IPS-NIHi11 (cell line): ENCODE measurements around the gene PACRG.

Experiments used
- DNase-seq: peaks from one replicate; pipeline ENCODE4 v3.0.0; 2012; ENCODE audit warnings: mixed read lengths, low spot score

The PACRG gene

DNA sequence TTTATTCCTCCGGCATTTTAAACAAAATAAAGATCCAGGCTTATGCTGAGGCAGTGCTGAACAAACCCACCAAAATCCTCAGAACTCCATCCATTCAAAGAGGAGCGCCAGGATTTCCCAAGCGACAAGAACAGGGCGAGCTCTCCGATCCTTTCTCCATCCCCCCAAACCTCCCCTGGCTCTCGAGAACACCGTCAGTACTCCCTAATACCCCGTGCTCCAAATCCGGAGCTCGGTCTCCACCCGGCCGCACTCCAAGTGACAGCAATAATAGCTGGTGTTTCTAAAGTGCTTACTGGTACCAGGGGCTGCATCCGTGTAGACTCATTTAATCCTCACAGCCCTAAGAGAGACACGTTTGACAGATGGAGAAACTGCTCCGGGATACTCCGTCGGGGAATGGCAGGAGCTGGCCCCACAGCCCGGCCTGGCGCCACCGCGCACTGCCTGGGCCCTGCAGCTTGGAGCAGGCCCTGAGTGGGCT is 409.7 kb downstream of the PACRG start:
- DNase-seq: no peak

DNA sequence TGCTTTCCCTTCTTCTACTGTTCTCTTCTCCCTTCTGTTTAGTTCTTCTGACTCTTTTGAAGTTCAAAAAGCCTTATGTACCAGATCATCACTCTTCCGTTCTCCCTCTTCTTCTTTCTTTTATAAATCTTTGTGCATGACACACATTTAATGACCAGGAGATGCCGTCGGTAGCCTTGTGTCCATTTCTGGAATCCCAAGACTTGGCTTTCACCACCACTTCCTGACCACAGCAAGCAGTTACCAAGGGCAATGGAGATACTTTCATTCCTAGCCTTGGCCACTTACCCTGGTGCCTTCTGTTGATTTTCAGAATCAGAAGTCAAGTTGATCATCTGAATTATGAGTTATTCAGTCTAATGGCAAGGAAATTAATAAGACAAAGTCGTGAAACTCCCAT is 418.3 kb downstream of the PACRG start:
- no peak for DNase-seq

DNA sequence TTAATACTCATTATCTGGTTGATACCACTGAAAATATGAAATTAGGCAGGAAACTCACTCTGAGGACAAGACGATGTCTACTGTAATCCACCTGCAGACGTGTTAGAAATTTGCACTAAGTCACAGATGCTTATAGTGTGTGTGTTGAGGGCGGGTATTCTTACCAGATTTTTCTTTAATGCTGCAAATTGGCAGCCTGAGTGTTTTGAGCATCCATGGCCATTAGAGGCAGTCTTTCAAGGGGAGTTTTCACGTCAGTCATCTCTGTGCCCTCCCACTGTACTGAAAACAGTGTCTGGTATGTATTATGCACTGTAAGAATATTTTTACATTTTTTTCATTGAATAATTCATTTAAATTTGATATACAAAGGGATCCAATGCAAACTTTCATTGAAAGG is 420.2 kb downstream of the PACRG start:
- no peak for DNase-seq

DNA sequence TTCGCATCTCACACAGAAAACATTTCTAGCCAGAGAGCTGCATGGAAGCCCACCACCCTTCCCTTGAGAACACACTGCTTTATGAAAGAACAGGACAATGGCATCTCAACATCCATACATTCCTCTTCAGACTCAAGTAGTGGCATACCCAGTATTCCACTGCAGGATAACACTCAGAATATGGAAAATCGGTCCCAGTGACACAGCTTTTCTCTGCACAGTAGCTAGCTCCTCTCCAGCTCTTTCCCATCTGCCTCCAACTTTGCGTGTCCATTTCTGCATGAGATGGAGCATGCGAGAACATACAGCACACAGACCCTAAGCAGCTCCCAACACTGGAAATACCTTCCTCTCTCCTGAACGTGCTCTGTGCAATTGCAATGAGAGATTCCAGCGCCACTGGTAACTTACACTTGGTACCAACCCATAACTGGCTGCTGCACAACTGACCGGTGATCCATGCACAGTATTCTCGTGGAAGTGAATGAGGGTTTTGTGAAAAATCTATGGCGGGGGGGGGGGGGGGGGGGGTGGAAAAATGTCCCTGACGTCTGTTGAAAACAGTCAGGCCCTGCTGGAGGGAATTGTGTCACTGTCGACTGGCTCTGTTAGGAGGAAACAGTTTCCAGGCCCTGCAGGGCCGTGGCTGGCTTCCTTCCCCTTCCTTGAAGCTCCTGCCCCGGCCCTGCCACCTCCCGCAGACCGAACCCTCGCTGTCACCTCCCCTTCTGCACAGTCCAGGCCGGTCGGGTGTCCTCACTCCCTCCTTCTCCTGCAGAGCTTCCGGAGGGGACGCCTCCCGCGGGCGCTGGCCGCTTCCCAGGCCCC is 420.9 kb downstream of the PACRG start:
- no peak for DNase-seq

DNA sequence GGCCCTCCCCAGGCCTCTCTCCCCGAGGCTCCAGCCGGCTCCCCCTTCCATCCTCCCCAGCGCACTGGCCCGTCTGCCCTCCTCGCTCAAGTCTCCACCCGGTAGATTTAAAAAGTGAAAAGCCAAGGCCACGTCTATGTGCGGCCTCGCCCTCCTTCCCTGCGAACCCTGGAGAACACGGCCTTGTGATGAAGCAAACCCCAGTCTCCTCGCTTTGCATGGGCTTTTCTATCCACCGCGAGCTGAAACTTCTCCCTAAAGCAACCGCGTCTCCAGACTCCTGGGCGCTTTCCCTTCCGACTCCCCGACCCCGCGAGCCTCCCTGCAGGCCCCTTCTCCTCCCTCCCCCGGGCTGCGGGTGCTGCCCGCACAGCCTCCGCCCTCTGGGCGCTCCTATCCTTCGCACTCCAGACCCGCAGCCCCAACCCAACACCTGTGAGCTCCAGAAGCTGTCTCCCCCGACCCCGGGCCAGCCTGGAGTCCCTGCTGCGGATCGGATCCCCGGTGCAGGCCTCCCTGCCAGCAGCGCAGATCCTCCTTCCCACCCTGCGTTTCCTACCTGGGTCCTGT is 421.6 kb downstream of the PACRG start:
- DNase-seq: no peak

DNA sequence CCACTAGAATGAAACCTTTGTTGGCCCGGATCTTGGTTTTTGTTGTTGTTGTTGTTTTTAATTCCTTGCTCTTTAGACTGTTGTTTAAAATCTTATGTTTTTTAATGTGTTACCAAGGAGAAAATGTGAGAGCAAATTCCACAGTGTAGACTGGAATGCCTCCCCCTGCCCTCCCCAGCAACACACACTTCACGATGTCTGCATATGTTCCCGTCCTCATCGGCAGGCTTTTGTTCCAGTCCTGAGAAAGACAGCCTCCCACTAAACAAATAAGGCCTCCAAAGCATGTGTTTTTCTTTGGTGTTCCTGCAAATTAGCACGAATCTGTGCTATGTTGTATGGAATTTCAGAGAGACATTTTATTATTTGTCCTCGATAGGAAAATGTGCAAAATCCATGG is 423.4 kb downstream of the PACRG start:
- no peak for DNase-seq

DNA sequence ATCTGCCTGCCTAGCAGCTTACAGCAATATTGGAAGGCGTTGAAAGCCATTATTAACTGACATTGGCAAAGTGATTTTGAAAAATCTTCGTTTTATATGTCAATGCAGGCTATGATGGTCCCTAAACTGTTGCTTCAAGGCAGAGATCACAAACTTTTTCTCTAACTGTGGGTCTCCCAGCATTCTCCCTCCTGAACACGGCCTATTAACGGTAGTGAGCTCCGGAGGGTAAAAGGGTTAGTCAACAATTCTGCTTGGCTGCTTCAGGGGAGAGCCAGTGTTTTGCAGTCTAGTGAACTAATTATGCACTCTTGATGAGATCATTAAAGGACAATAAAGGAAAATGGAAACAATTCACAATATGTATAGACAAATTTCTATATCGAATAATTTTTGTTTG is 424.9 kb downstream of the PACRG start:
- no peak for DNase-seq

DNA sequence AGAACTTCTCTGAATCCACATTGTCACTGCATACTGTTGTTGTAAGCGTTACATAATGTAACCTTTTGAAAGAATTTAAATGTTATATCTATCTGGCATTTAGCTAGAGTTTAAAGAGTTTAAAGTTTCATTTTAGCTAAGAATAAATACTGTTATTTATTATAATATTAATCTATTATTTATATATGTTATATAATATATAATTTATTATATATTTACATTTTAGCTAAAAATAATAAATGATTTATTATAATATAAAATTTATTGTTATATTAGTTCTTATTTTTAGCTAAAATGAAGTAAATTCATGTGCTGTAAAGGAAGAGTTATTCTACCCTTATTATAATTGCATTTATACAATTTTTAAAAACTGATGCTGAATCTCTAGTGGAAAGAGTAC is 431.3 kb downstream of the PACRG start:
- no peak for DNase-seq

DNA sequence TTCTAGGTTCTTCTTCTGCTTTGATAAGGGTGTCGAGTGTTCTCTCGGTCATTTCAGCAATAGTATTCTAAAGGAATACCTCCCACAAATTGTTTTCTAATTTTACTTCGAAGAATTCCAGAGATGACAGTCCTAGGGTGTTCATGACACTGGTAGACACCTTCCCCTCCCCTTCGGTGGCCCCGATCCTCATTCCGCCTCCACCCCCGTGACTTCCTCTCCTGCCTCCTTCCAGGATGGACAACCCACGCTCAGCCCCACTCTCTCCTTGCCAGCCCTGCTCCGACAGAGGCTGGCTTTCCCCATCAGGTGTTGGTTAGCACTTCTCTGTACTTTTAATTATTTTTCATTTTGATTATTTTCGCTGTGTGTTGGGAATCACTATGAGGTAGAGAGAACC is 431.9 kb downstream of the PACRG start:
- DNase-seq: no peak

DNA sequence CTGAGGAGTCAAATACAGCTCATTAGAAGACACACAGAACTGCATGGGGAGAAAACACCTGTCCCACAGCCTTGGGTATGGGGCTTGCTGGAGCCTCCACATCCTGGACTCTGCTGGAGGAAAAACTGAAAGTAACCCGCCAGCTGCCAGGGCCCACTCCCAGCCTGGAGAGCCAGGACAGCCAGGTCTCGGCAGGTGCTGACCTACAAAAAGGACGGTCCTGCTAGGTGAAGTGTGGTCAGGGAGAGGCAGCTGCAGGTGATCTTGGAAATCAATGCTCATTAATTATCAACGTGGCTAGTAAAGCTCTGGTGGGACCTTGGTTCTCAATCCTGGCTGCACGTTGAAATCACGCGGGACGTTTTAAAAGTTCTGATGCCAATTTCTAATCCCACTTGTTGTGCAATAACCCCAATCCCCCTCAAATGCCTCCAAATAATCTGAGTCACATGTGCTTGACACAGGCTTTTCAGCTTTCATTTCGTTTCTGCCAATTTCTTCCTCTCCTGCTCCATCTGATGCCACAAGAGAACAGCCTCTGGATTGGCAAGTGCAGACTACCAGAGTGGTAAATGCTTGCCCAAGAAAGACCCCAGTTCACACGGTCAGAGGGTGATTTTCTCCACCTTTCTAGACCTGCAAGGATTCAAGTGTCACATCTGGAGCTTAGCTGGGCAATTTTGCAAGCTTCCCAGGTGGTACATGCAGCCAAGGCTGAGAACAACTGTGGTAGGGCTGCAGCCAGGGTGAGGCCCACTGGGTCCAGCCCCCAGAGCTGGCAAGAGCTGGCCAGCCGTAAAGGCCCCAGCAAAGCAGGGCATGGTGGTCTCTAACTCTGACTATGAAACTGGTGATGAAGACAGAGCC is 434.5 kb downstream of the PACRG start:
- DNase-seq: no peak

DNA sequence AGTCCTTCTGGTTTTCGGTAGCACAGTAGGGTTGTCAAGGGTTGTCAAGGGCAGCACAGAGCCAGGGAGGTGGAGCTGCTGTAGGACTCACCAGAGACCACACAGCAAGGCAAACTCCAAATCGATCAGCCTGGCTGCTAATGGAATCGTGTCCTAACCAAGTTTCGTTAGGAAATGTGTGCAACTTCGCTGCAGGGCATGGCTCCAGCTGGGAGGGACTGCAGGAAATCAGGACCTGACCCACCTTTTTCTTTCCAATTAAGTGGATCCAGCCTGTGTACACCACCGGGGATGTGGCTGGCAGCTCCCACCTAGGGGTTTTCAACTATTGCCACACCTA is 435.1 kb downstream of the PACRG start:
- no peak for DNase-seq

DNA sequence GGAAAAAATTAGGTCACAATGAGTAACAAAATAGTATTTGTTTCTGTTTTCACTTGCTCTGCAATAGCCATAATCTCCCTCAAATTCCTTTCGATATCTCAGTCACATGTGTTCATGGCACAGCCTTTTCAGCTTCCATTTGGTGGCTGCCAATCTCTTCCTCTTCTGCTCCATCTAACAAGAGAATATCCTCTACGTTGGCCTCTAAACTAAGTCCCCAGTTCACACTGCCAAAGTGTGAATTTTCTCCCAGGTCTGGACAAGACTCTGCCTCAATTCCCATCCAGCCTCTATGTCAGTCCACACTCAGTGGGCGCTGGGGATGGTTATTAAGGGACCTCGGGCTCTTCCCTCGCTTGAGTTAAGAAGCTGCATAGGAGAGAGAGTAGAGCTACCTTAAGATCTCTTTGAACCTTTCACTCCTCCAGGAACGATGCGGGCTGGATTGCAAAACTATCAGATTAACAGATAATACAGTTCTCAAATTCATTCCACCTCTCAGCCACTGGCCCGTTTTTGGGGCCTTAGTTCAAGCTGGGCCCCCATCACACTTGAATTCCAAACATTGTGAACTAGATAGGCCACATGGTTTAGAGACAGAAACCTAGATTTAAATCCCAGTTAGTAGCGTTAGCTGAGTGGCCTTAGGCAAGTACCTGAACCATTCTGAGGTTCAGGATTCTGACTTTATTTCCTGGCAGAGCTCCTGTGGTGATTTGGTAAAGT is 436.6 kb downstream of the PACRG start:
- no peak for DNase-seq

DNA sequence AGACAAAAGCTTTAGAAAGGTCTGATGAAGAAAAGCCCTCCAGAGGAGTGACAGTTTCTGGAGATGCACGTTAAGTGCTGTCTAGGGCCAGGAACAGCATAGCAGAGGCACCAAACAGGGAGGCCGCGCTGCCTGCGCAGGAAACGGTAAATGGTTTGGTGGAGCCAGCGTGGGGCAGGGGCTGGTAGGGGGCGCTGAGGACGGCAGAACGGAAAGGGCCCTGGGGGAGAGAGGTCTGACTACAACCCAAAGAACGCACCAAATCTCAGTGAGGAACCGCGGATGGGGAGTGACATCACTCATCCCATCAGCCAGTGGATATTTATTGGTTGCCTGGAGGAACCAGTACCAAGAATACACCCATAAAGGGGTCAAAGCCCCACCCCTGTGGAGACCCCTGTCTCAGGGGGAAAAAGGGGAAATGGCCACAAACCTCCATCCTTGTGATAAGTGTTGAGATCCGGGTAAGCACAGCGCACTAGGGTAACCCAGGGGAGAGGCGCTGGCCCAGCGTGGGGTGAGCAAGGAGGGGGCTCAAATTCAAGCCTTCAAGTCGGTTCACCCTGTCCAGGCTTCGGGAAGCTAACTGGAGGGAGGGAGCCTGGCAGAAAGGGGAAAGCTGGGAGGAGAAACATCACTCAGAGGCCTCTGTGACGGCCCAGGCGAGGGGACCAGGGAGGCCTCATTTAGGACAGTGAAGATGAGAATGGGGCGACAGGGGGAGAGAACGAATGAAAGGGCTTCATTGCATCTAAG is 437.6 kb downstream of the PACRG start:
- DNase-seq: no peak

DNA sequence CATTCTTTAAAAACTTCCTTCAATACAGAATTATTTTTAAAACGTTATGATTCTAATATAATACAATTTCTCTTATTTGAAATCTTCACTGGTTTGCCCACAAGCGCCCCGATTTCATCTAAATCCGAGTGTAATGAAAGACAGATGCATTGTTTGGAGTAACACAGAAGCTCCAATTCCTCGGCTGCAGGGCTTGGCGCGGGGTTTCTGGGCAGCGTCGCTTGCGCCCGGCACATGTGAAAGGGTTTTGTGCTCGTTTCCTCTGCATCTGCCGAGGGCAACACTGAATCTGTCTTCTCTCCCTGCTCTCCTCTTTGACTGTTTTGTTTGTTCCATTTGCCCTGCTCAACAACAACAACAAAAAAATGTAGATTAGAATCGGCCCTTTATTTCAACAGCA is 438.1 kb downstream of the PACRG start:
- DNase-seq: no peak

DNA sequence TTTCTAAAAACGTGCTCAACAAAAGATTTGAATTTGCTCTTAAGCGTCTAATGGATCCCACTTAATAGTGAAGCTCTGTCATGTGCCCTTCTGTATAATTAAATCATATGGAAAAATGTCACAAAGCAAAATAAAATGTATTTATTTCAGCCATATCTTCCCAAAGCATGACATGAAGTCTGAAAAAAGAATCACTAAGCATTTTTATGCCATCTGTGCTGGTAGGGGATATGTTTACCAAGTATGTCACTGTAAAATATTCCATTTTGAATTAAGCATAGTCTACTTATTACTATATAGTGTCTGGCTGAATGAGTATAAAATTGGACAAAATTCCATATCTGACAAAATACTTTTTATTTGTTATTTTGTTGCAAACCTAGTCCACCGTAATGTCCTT is 438.7 kb downstream of the PACRG start:
- no peak for DNase-seq

DNA sequence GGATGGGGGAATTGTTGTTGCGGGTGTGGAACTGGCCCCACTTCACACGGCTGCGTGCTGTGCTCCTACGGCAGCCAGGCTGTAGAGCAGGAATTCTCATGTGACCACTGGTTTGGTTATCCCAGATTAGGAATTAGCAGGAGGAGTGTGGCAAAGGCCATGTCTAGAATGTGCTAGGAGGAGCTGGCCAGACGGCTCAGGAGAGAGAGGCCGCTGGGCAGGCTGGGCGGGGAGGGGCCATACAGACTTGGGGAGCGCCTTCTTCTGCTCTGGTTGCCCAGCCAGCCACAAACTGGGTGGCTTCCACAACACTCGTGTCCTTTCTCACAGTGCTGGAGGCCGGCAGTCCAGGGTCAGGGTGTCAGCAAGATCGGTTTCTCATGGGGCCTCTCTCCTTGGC is 441.7 kb downstream of the PACRG start:
- DNase-seq: no peak

DNA sequence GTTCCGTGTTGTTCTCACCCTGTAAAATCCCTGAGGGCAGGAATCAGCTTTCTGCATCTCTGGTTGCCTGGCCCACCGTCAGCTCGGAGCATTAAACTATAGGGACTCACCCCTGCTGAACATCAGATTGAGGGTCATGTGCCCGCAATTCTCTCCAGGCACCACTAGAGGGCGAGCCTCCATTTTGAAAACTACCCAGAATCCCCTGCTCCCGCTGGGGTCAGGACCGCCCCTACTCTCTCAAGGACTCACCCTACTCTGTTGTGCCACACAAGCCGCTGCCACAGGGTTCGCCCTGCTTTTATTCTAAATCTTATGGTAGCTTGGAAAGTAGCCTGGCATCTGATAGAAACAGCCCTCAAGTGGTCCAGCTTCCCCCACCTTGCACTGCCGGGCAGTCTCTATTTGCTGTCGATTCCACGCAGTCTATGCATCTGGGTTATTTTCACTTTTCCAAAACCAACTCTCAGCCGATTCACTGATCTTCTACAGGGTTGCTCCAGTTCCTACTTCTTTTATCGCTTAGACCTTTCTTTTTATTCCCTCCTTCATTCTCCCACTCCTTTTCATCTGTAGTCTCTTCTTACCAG is 442.6 kb downstream of the PACRG start:
- peak; percentile 60 for DNase-seq

DNA sequence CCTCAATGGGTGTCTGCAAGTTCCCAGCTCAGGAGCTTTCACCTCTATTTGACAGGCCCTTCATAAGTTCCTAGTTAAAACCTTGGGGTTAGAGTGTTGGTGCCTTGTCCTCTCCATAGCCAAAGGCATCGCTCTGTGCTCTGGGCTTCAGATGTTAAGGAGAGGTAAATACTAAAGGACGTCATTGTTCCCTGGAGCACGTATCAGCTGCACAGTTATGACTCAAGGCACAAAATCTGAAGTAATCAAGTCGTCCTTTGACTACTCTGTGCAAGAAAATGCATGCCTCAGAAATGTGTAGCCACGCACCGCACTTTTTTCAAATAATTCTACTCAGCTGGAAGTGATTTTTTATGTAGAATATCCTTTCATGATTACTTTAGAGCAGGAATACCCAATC is 446.0 kb downstream of the PACRG start:
- DNase-seq: no peak

DNA sequence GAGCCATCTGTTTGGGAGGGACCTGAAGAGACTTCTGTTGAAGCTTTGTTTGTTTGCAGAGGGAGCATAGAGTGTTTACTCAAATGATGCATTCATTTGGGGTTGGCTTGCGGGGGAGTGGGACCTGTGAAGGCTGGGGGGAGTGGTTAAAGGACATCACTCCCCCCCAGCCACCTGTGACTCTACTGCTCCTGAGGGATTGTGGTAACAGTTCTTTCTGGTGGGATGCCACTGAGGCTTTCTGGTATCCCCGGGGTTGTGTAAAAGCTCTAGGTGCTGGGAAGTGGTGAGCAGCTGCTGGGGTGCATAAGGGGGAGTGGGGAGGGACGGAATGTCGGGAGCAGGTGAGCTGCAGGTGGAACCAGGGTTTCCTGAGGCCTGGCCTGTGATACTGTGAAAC is 447.5 kb downstream of the PACRG start:
- no peak for DNase-seq

DNA sequence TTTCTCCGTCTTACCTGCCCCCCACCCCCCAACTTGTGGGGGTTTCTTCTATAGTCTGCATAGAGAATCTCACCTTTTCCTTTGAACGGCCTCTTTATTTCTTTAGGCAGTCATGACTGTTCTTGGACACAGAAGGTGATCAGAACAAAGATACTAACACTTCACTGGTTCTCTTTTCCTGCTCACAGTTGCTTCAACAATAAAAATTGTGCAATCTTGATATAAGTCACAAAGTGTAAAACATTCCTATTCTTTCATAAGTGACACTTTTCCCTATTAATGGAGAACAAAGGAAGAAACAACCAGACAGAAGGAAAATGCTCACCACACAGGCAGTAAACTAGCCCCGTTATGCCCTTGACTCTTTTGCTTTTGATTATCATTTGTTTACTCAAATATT is 448.3 kb downstream of the PACRG start:
- DNase-seq: no peak

DNA sequence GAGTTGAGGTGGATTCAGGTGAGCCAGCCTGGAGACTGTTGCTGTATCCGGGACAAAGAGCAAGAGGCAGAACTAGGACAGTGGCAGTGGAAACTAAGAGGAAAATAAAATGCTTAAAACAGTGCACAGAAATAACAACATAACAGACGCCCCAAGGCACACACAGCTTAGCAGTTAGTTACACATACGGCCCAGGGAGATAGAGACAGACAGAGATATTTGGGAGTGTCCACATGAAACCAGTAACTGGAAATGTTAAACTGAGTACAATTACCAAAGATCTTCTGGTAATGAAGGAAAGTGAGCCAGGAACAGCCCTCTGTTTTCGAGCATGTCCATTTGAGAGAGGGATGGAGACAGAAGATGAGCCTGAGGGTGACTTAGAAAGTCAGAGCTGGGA is 449.2 kb downstream of the PACRG start:
- DNase-seq: no peak
